ENCODE data around the gene ZNF462.

ZNF462 gene

GRCh38 chr9:106932178-106932577 is 69.2 kb downstream of the ZNF462 start:
- DNase-seq: no peak

- no peak for DNase-seq
These were observed 69.7 kb downstream of the ZNF462 start for GRCh38 chr9:106932675-106933074.

GRCh38 chr9:106933470-106933869 is 70.5 kb downstream of the ZNF462 start:
- DNase-seq: no peak

- DNase-seq: no peak
These were observed 71.7 kb downstream of the ZNF462 start for GRCh38 chr9:106934442-106935238.

- DNase-seq: no peak
These were observed 73.7 kb downstream of the ZNF462 start for GRCh38 chr9:106936680-106937079.

- no peak for DNase-seq
These were observed 79.0 kb downstream of the ZNF462 start for GRCh38 chr9:106941916-106942315.

GRCh38 chr9:106945727-106946660 is 83.0 kb downstream of the ZNF462 start:
- no peak for DNase-seq

GRCh38 chr9:106947106-106947900 is 84.3 kb downstream of the ZNF462 start:
- no peak for DNase-seq

GRCh38 chr9:106953174-106953573 is 90.2 kb downstream of the ZNF462 start:
- no peak for DNase-seq

GRCh38 chr9:106954558-106954957 is 91.6 kb downstream of the ZNF462 start:
- no peak for DNase-seq

GRCh38 chr9:106954974-106955850 is 92.2 kb downstream of the ZNF462 start:
- no peak for DNase-seq

- no peak for DNase-seq
These were observed 94.0 kb downstream of the ZNF462 start for GRCh38 chr9:106956971-106957370.

- no peak for DNase-seq
These were observed 96.1 kb downstream of the ZNF462 start for GRCh38 chr9:106958955-106959657.

GRCh38 chr9:106960258-106960657 is 97.3 kb downstream of the ZNF462 start:
- no peak for DNase-seq

GRCh38 chr9:106961623-106962022 is 98.7 kb downstream of the ZNF462 start:
- no peak for DNase-seq

GRCh38 chr9:106962122-106962521 is 99.2 kb downstream of the ZNF462 start:
- no peak for DNase-seq

- DNase-seq: no peak
These were observed 99.8 kb downstream of the ZNF462 start for GRCh38 chr9:106962615-106963363.

GRCh38 chr9:106963684-106964083 is 100.7 kb downstream of the ZNF462 start:
- DNase-seq: no peak

- DNase-seq: no peak
These were observed 101.4 kb downstream of the ZNF462 start for GRCh38 chr9:106964329-106964728.

- no peak for DNase-seq
These were observed 102.0 kb downstream of the ZNF462 start for GRCh38 chr9:106964822-106965525.
